ENCODE results near the gene RCSD1. TPM values are rescaled to one million over a fixed set of nuclear protein-coding genes. Genes with fewer than 3 reads are reported as not detected.
A peak's percentile ranks its signal among the peaks of the same experiment; 100 is the strongest.

RCSD1 gene
- total and polyA plus RNA-seq, 2 of the 4 experiments (the other 2 are of a cell fraction) = 0.03 TPM; not detected in 1

DNA sequence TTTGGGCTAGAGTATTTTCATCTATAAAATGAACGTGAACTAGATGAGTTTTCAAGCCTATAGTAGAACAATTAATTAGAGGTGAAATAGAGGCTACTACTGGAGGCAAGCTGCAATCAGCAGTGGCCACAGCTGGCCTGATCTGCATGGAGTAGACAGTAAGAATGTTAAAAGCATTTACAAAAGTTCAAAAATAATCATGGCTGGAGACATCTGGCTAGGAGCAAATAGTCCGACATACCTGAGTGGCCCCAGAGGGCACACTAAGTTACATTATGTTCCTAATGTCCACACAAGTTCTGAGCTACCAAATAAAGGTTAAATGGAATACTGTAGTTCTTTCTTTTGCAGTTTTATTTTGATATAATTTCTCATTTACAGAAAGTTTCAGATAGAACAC lies 119.7 kb downstream of the RCSD1 start:
- TF ChIP-seq, protein P1, sequence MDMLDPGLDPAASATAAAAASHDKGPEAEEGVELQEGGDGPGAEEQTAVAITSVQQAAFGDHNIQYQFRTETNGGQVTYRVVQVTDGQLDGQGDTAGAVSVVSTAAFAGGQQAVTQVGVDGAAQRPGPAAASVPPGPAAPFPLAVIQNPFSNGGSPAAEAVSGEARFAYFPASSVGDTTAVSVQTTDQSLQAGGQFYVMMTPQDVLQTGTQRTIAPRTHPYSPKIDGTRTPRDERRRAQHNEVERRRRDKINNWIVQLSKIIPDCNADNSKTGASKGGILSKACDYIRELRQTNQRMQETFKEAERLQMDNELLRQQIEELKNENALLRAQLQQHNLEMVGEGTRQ (IDR thresholded peaks at IDR 0.05; ENCODE audit: low read depth, low read length) = no peak
- TF ChIP-seq POLR2A (IDR thresholded peaks at IDR 0.05; ENCODE audit: low read depth, low read length) (no peak), RCOR1 (IDR thresholded peaks at IDR 0.05; ENCODE audit: insufficient replicate concordance, low read length) (no peak), CEBPB (IDR thresholded peaks at IDR 0.05; ENCODE audit: low read depth, low read length) (no peak), CHD1 (IDR thresholded peaks at IDR 0.05; ENCODE audit: low read depth, low read length) (no peak), NFE2L2 (IDR thresholded peaks at IDR 0.05; ENCODE audit: low read depth, low read length) (no peak), FOS (IDR thresholded peaks at IDR 0.05; ENCODE audit: low read depth, low read length) (no peak), MXI1 (IDR thresholded peaks at IDR 0.05; ENCODE audit: borderline replicate concordance, low read depth, low read length) (no peak), RAD21 (IDR thresholded peaks at IDR 0.05; ENCODE audit: low read length) (no peak), MAZ (IDR thresholded peaks at IDR 0.05; ENCODE audit: borderline replicate concordance, low read depth, low read length) (no peak), ELK1 (IDR thresholded peaks at IDR 0.05; ENCODE audit: borderline replicate concordance, low read depth, low read length) (no peak), RFX5 (IDR thresholded peaks at IDR 0.05; ENCODE audit: low read depth, low read length) (no peak), BHLHE40 (IDR thresholded peaks at IDR 0.05; ENCODE audit: low read depth, low read length) (no peak), SMC3 (IDR thresholded peaks at IDR 0.05; ENCODE audit: low read depth, low read length) (no peak), CTCF (conservative IDR thresholded peaks at IDR 0.05; ENCODE audit: low read depth, low read length) (no peak), MAFK (IDR thresholded peaks at IDR 0.05; ENCODE audit: low read depth, low read length) (no peak)
- Histone ChIP-seq H3K4me1 (ENCODE audit: control insufficient read depth, insufficient read depth, low read length) (peaks cover 18% of the 10 kb centered on the region), H2BK120ac (ENCODE audit: low read depth, low read length) (peak overlapping the region; percentile 37; the same call in 1 of the 2 replicates), H2BK15ac (ENCODE audit: low read depth, low read length) (no peak overlapping the region), H2AK5ac (ENCODE audit: low read depth, low read length) (no peak overlapping the region), H3K56ac (ENCODE audit: extremely low read depth, insufficient read depth, low read length) (no peak overlapping the region), H3K79me1 (ENCODE audit: low read depth in 1 of 2, low read length in 2 of 2) (peaks cover 24 to 73% of the 10 kb centered on the region in 2 experiments), H4K91ac (ENCODE audit: insufficient read depth, low read depth, low read length) (no peak overlapping the region), H4K20me1 (ENCODE audit: insufficient read depth, low read length) (peaks cover 66% of the 10 kb centered on the region), H3K27me3 (ENCODE audit: control insufficient read depth, insufficient read depth, low read length) (no peaks in the 10 kb centered on the region), H3K9me1 (ENCODE audit: insufficient read depth, low read length) (peaks cover 23% of the 10 kb centered on the region), H3K27ac (ENCODE audit: insufficient read depth, low read length) (peak overlapping the region; percentile 5; the same call in 1 of the 2 replicates), H3K4me2 (ENCODE audit: low read depth, low read length) (no peak overlapping the region; the same call in 1 of the 2 replicates), H2BK20ac (ENCODE audit: low read depth, low read length) (no peak overlapping the region), H2AFZ (replicated peaks; ENCODE audit: low read length, poor library complexity) (no peak overlapping the region), H3K23ac (ENCODE audit: low read depth, low read length) (no peak overlapping the region), H3K14ac (replicated peaks; ENCODE audit: low read depth, low read length) (peak overlapping the region; percentile 10), H3K9me3 (ENCODE audit: control insufficient read depth, insufficient read depth, low read length) (no peaks in the 10 kb centered on the region), H3K4ac (ENCODE audit: low read depth, low read length) (peak overlapping the region; percentile 63), H4K5ac (ENCODE audit: low read depth, low read length) (0 out of 2 replicates have a peak overlapping the region, but pooled peaks have one; percentile 4), H4K8ac (ENCODE audit: low read depth in 2 of 2, low read length in 2 of 2) (peak overlapping the region in 1 of 2 experiments; percentile 43; a peak in 1 of 4 replicates), H3K18ac (ENCODE audit: low read depth, low read length) (no peak overlapping the region), H2AK9ac (replicated peaks; ENCODE audit: low read depth, low read length, poor library complexity) (no peak overlapping the region), H3K4me3 (ENCODE audit: insufficient read depth, low read depth, low read length) (no peak overlapping the region), H2BK5ac (ENCODE audit: low read depth, low read length, poor library complexity, severe bottlenecking) (no peak overlapping the region), H3K9ac (ENCODE audit: low read depth, low read length) (no peak overlapping the region; the same call in 1 of the 2 replicates), H3K36me3 (ENCODE audit: control insufficient read depth, insufficient read depth, low read length) (no peaks in the 10 kb centered on the region)
- intact Hi-C loops (cut with micrococcal nuclease) (no loop called here), dilution Hi-C loops (cut with HindIII; ENCODE audit: low sequenced_read_pairs, unreplicated experiment) (no loop called here), in situ Hi-C loops (cut with MboI; ENCODE audit: low sequenced_read_pairs) (no loop called here)
- POLR2A ChIA-PET (ENCODE audit: unreplicated experiment) = interaction anchor here (0.5 kb wide), 1 partner anchor 231 kb away, joined by 3 read pairs; no protein-coding TSS in a partner anchor
- CTCF ChIA-PET = no interaction called here
- WGBS, 2 experiments (ENCODE audit: extremely low coverage in 2 of 2, insufficient read length in 1 of 2) = no CpG with 5 or more reads among the region's 2 CpGs
- no TSS peak for BruUV-seq (replicated peaks)
- ATAC-seq (ENCODE audit: low read depth) (no peak), DNase-seq (no peak)

Measured in IMR-90 (cell line).